Peyer's patch (tissue), 4 donors: ENCODE measurements around the gene FMNL3.

Experiments used
- POLR2A ChIP-seq, 2 donors: fragments of 450-650 bp; IDR thresholded peaks; one replicate each; pipeline ENCODE4 v1.5.1; 2017; ENCODE audit warnings: antibody characterized with exemption in 2 of 2, mild to moderate bottlenecking in 2 of 2, moderate library complexity in 2 of 2
- TF ChIP-seq, protein P1 (sequence below), 6 experiments: fragments of 450-650 bp in 4 of 6; fragments of 200-600 bp in 2 of 6; sonication (generic) in 1 of 6; IDR thresholded peaks; one replicate each; pipeline ENCODE4 v1.5.1; 2017 to 2019; ENCODE audit warnings: antibody characterized with exemption in 6 of 6, mild to moderate bottlenecking in 3 of 6, moderate library complexity in 1 of 6

DNA sequence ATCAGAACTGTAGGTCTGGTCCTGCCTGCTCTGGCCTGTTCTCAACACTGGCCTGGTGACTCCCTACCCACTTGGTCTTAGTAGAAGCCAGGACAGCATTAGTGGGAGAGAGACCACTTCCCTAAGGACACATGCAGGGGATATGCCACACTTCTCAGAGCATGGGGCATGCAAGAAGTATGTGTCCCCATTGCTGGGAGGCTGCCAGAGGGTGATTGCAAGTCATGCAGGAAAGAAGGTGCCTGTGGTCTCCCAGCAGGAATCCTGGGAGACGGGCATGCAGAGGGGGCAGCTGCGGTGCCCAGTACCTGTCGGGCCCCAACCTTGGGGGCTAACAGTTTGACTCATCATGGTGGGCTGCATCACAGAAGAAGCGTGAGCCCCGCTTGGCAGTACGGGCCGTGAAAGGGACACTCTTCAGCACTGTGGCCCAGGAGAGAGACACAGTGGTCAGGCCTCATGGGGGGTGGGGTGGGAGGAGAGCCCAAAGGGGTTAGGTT lies 60.8 kb downstream of the FMNL3 start:
- no peak for TF ChIP-seq POLR2A (IDR thresholded peaks at IDR 0.05)
- TF ChIP-seq, protein P1, sequence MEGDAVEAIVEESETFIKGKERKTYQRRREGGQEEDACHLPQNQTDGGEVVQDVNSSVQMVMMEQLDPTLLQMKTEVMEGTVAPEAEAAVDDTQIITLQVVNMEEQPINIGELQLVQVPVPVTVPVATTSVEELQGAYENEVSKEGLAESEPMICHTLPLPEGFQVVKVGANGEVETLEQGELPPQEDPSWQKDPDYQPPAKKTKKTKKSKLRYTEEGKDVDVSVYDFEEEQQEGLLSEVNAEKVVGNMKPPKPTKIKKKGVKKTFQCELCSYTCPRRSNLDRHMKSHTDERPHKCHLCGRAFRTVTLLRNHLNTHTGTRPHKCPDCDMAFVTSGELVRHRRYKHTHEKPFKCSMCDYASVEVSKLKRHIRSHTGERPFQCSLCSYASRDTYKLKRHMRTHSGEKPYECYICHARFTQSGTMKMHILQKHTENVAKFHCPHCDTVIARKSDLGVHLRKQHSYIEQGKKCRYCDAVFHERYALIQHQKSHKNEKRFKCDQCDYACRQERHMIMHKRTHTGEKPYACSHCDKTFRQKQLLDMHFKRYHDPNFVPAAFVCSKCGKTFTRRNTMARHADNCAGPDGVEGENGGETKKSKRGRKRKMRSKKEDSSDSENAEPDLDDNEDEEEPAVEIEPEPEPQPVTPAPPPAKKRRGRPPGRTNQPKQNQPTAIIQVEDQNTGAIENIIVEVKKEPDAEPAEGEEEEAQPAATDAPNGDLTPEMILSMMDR (IDR thresholded peaks at IDR 0.05): no peak
